ENCODE results near the gene SUCLG1. TPM values are rescaled to one million over a fixed set of nuclear protein-coding genes. Genes with fewer than 3 reads are reported as not detected.

Gene SUCLG1
- total RNA-seq, 1 experiment from 2014 or later = 83.4 TPM

GRCh38 chr2:84467389-84467788 is 8.3 kb upstream of the SUCLG1 start:
- Histone ChIP-seq H3K36me3 (ENCODE audit: low read depth, low read length) (peaks cover 5% of the 10 kb centered on the region; the same call in 1 of the 2 replicates), H3F3A (ENCODE audit: low read length, unreplicated experiment) (no peaks in the 10 kb centered on the region), H3K4me1 (ENCODE audit: insufficient read depth, low read length) (no peaks in the 10 kb centered on the region), H3K79me2 (ENCODE audit: low read length) (no peaks in the 10 kb centered on the region), H3K27ac (ENCODE audit: low read length) (no peak overlapping the region), H3K4me3 (ENCODE audit: low read length) (no peak overlapping the region), H3K27me3 (ENCODE audit: low read length) (no peaks in the 10 kb centered on the region), H4K20me1 (ENCODE audit: low read length) (no peaks in the 10 kb centered on the region), H3K9ac (ENCODE audit: low read length) (no peak overlapping the region), H2AFZ (ENCODE audit: low read length) (no peak overlapping the region), H3K9me2 (replicated peaks; ENCODE audit: low read length) (no peaks in the 10 kb centered on the region), H3K4me2 (ENCODE audit: low read length) (no peak overlapping the region), H3K9me3 (ENCODE audit: low read length) (peaks cover 5% of the 10 kb centered on the region; the same call in 1 of the 2 replicates)
- intact Hi-C loops (cut with micrococcal nuclease) = no loop called here
- ATAC-seq (no peak), DNase-seq (no peak)
- CTCF ChIA-PET = no interaction called here
- BruUV-seq (replicated peaks) = no TSS peak
- POLR2A ChIA-PET (ENCODE audit: unreplicated experiment) = no interaction called here
- TF ChIP-seq EZH2phosphoT487 (IDR thresholded peaks at IDR 0.05; ENCODE audit: borderline replicate concordance, low read length) (no peak), EZH2 (IDR thresholded peaks at IDR 0.05; ENCODE audit: low read length, unreplicated experiment) (no peak), CTCF (conservative IDR thresholded peaks at IDR 0.05; ENCODE audit: low read depth, low read length) (no peak)

GRCh38 chr2:84461310-84461709 is 2.2 kb upstream of the SUCLG1 start:
- CTCF ChIA-PET = no interaction called here
- Histone ChIP-seq H3K9me3 (ENCODE audit: low read length) (no peaks in the 10 kb centered on the region), H4K20me1 (ENCODE audit: low read length) (no peaks in the 10 kb centered on the region; the same call in 1 of the 2 replicates), H3K4me1 (ENCODE audit: insufficient read depth, low read length) (peaks cover 15% of the 10 kb centered on the region), H3K4me2 (ENCODE audit: low read length) (no peak overlapping the region), H2AFZ (ENCODE audit: low read length) (no peak overlapping the region), H3K36me3 (ENCODE audit: low read depth, low read length) (no peaks in the 10 kb centered on the region), H3K79me2 (ENCODE audit: low read length) (peaks cover 27% of the 10 kb centered on the region), H3F3A (ENCODE audit: low read length, unreplicated experiment) (no peaks in the 10 kb centered on the region), H3K4me3 (ENCODE audit: low read length) (no peak overlapping the region), H3K27me3 (ENCODE audit: low read length) (no peaks in the 10 kb centered on the region), H3K9ac (ENCODE audit: low read length) (no peak overlapping the region), H3K27ac (ENCODE audit: low read length) (no peak overlapping the region), H3K9me2 (replicated peaks; ENCODE audit: low read length) (no peaks in the 10 kb centered on the region)
- intact Hi-C loops (cut with micrococcal nuclease) = no loop called here
- no peak for DNase-seq
- POLR2A ChIA-PET (ENCODE audit: unreplicated experiment) = no interaction called here
- TF ChIP-seq EZH2phosphoT487 (IDR thresholded peaks at IDR 0.05; ENCODE audit: borderline replicate concordance, low read length) = no peak
- no TSS peak for BruUV-seq (replicated peaks)
- no peak for ATAC-seq

DNA sequence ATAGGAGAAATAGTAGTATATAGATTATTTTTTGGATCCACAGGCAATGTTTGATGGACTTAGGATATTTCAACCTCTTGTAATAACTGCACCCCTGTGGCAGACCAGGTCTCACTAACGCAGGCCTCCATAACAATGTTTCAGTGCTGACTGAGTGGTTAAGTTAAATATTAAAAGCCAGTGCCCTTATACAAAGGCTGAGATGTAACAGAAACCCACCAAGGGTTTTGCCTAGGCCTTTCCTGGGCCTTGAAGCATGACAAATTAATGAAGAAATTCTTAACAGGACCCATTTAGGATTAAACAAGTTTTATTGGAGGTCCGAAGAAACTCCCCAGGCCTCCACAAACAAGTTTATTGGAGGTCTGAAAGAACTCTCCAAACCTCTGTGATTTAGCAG is 1.6 kb upstream of the SUCLG1 start:
- peak overlapping the region; percentile 88 for H3K4me2 ChIP-seq (ENCODE audit: low read length)
- CTCF ChIA-PET = no interaction called here
- H2AFZ ChIP-seq (ENCODE audit: low read length) = no peak overlapping the region
- H3K27me3 ChIP-seq (ENCODE audit: low read length) = no peaks in the 10 kb centered on the region
- no peaks in the 10 kb centered on the region for H3K9me2 ChIP-seq (replicated peaks; ENCODE audit: low read length)
- POLR2A ChIA-PET (ENCODE audit: unreplicated experiment) = no interaction called here
- H3K27ac ChIP-seq (ENCODE audit: low read length) = no peak overlapping the region
- peaks cover 34% of the 10 kb centered on the region for H3K79me2 ChIP-seq (ENCODE audit: low read length)
- TF ChIP-seq CTCF (conservative IDR thresholded peaks at IDR 0.05; ENCODE audit: low read depth, low read length) = no peak
- no peak for TF ChIP-seq EZH2phosphoT487 (IDR thresholded peaks at IDR 0.05; ENCODE audit: borderline replicate concordance, low read length)
- TF ChIP-seq EZH2 (IDR thresholded peaks at IDR 0.05; ENCODE audit: low read length, unreplicated experiment) = no peak
- no peaks in the 10 kb centered on the region for H3K36me3 ChIP-seq (ENCODE audit: low read depth, low read length)
- no peaks in the 10 kb centered on the region for H3K9me3 ChIP-seq (ENCODE audit: low read length)
- no peaks in the 10 kb centered on the region; the same call in 1 of the 2 replicates for H4K20me1 ChIP-seq (ENCODE audit: low read length)
- ATAC-seq (no peak), DNase-seq (no peak)
- intact Hi-C loops (cut with micrococcal nuclease) = no loop called here
- no peak overlapping the region for H3K4me3 ChIP-seq (ENCODE audit: low read length)
- H3K4me1 ChIP-seq (ENCODE audit: insufficient read depth, low read length) = peaks cover 15% of the 10 kb centered on the region
- H3K9ac ChIP-seq (ENCODE audit: low read length) = no peak overlapping the region
- no TSS peak for BruUV-seq (replicated peaks)
- H3F3A ChIP-seq (ENCODE audit: low read length, unreplicated experiment) = no peaks in the 10 kb centered on the region
